Panc1 (cell line): Measurements from ENCODE around the gene RHBDD1.

Experiments
- POLR2AphosphoS5 ChIP-seq: IDR thresholded peaks from 2 replicates; pipeline ENCODE4 v1.6.1; 2012; ENCODE audit warnings: mild to moderate bottlenecking, low read depth, low read length, moderate library complexity
- REST ChIP-seq, 2 experiments: IDR thresholded peaks; 2 replicates each; pipeline ENCODE4 v1.6.1; 2011 to 2012; ENCODE audit warnings: low read depth in 2 of 2, control low read depth in 1 of 2, low read length in 1 of 2, mild to moderate bottlenecking in 1 of 2, moderate library complexity in 1 of 2; ENCODE audit not compliant: insufficient read depth in 1 of 2
- SIN3A ChIP-seq: IDR thresholded peaks from 2 replicates; pipeline ENCODE4 v1.6.1; 2012; ENCODE audit warnings: low read depth, mild to moderate bottlenecking, low read length, moderate library complexity, borderline replicate concordance; ENCODE audit not compliant: insufficient read depth
- TCF7L2 ChIP-seq: IDR thresholded peaks from 2 replicates; pipeline ENCODE4 v1.6.1; 2011; ENCODE audit warnings: mild to moderate bottlenecking, low read depth, low read length, inconsistent platforms
- TF ChIP-seq, protein P1 (sequence below): fragments of 450-650 bp; IDR thresholded peaks from 2 replicates; pipeline ENCODE4 v1.5.1; 2017; ENCODE audit warnings: mild to moderate bottlenecking

GRCh38 chr2:226855787-226856186 is 19.9 kb downstream of the RHBDD1 start:
- TF ChIP-seq, protein P1, sequence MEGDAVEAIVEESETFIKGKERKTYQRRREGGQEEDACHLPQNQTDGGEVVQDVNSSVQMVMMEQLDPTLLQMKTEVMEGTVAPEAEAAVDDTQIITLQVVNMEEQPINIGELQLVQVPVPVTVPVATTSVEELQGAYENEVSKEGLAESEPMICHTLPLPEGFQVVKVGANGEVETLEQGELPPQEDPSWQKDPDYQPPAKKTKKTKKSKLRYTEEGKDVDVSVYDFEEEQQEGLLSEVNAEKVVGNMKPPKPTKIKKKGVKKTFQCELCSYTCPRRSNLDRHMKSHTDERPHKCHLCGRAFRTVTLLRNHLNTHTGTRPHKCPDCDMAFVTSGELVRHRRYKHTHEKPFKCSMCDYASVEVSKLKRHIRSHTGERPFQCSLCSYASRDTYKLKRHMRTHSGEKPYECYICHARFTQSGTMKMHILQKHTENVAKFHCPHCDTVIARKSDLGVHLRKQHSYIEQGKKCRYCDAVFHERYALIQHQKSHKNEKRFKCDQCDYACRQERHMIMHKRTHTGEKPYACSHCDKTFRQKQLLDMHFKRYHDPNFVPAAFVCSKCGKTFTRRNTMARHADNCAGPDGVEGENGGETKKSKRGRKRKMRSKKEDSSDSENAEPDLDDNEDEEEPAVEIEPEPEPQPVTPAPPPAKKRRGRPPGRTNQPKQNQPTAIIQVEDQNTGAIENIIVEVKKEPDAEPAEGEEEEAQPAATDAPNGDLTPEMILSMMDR, result no peak
- TF ChIP-seq SIN3A (no peak), POLR2AphosphoS5 (no peak), REST (IDR thresholded peaks at IDR 0.05; ENCODE audit: insufficient read depth in 1 of 2, low read depth in 2 of 2, low read length in 1 of 2) (no peak), TCF7L2 (no peak)
